A549 (cell line): ENCODE results near the gene HSPB7.
"Not testable (repeated sequence)": the region's sequence is repeated elsewhere in the genome, so short reads cannot be mapped to it uniquely, and the experiment has no call there.

Experiments used
- CEBPB ChIP-seq, 2 experiments: fragments of >200 bp in 1 of 2; sonication (Bioruptor Twin) in 1 of 2; formaldehyde crosslinking in 1 of 2; IDR thresholded peaks; 2 replicates each; pipeline ENCODE4 v1.6.1; 2012 to 2016
- CHD4 ChIP-seq: fragments of 200-600 bp; sonication (generic); IDR thresholded peaks from 2 replicates; pipeline ENCODE4 v1.6.1; 2016; ENCODE audit warnings: antibody characterized with exemption, mild to moderate bottlenecking, borderline replicate concordance
- CTCF ChIP-seq: fragments of >200 bp; sonication (Bioruptor Twin); formaldehyde crosslinking; IDR thresholded peaks from 3 replicates; pipeline ENCODE4 v1.5.1; 2016
- EP300 ChIP-seq, 2 experiments: fragments of >200 bp; sonication (Bioruptor Twin); formaldehyde crosslinking; IDR thresholded peaks; 2 replicates in 1 of 2; 3 replicates in 1 of 2; pipeline ENCODE4 v1.6.1; 2016 to 2017
- ESRRA ChIP-seq: fragments of 150-350 bp; IDR thresholded peaks from 2 replicates; pipeline ENCODE4 v1.6.1; 2014; ENCODE audit warnings: mild to moderate bottlenecking, low read length, borderline replicate concordance
- PHF8 ChIP-seq: fragments of 200-600 bp; sonication (generic); IDR thresholded peaks from 2 replicates; pipeline ENCODE4 v1.6.1; 2016; ENCODE audit warnings: low read depth, mild to moderate bottlenecking, antibody characterized with exemption, moderate library complexity, borderline replicate concordance

DNA sequence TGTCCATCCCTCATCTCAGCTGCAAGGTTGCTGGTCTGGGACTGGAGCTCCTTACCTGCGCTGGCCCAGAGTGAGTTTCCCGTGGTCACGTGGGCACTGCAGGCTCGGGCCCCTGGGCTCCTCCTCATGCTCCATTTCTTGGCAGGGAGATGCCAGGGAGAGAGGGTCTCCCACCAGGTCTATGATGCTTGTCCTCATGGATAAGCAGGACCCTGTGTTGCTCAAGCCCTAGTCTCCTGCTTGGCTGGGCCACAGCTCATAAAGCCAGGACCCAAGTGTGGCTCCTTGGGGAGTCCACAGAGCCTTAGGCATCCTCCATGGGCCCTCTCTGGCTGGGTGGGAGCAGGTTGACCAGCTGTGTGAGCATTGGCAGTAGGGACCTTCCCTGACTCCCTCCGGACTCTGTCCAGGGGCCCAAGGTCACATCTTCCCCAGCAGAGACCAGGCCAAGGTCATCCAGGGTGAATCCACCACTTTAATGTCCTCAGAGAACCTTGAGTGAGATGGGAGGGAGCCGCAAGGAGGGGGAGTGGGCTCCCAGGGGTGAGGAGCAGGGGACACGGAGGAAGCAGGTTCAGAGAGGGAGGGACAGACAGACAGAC, 39.6 kb upstream of the HSPB7 start:
- TF ChIP-seq CTCF; PHF8; EP300 (IDR thresholded peaks at IDR 0.05); CHD4; ESRRA; CEBPB (IDR thresholded peaks at IDR 0.05): not testable (repeated sequence)
